ENCODE data around the gene CYTH4. TPM values are rescaled to one million over a fixed set of nuclear protein-coding genes. Genes with fewer than 3 reads are reported as not detected.
"Not testable (repeated sequence)": the region's sequence is repeated elsewhere in the genome, so short reads cannot be mapped to it uniquely, and the experiment has no call there.

CYTH4 gene
- total RNA-seq, 1 experiment from 2014 or later: not detected

DNA sequence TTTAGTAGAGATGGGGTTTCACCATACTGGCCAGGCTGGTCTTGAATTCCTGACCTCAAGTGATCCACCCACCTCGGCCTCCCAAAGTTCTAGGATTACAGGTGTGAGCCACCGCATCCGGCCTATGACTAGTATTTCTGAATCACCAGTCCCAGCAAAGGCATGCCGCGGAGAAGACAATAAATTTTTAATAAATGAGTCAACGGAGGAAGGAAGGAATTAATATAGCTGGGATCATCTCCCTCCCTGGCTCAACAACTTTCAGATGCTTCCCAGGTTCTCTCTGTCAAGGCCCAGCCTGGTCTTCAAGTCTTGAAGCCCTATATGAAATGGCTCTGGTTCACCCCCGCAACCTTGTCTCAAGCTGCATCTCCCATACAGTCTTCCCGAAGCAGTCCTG lies 45.7 kb downstream of the CYTH4 start:
- H3K27ac ChIP-seq: peak overlapping the region; percentile 99
- H4K20me1 ChIP-seq (ENCODE audit: insufficient read depth): no peaks in the 10 kb centered on the region
- peaks cover 94% of the 10 kb centered on the region for H3K4me1 ChIP-seq (replicated peaks; ENCODE audit: insufficient read depth)
- no TSS peak for BruUV-seq (replicated peaks)
- TF ChIP-seq, protein P1, sequence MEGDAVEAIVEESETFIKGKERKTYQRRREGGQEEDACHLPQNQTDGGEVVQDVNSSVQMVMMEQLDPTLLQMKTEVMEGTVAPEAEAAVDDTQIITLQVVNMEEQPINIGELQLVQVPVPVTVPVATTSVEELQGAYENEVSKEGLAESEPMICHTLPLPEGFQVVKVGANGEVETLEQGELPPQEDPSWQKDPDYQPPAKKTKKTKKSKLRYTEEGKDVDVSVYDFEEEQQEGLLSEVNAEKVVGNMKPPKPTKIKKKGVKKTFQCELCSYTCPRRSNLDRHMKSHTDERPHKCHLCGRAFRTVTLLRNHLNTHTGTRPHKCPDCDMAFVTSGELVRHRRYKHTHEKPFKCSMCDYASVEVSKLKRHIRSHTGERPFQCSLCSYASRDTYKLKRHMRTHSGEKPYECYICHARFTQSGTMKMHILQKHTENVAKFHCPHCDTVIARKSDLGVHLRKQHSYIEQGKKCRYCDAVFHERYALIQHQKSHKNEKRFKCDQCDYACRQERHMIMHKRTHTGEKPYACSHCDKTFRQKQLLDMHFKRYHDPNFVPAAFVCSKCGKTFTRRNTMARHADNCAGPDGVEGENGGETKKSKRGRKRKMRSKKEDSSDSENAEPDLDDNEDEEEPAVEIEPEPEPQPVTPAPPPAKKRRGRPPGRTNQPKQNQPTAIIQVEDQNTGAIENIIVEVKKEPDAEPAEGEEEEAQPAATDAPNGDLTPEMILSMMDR (conservative IDR thresholded peaks at IDR 0.05): no peak
- no peak for TF ChIP-seq EZH2 (IDR thresholded peaks at IDR 0.05; ENCODE audit: low read depth)
- intact Hi-C loops (cut with micrococcal nuclease; ENCODE audit: unreplicated experiment): loop anchor here (1.0 to 2.0 kb wide), 3 partner anchors 9 to 104 kb away; no protein-coding TSS in a partner anchor
- no peak overlapping the region for H2AFZ ChIP-seq
- ChIA-PET POLR2A (ENCODE audit: unreplicated experiment) (interaction anchor here (0.5 to 0.6 kb wide), 3 partner anchors 150 to 522 kb away, joined by 3 read pairs; no protein-coding TSS in a partner anchor), CTCF (interaction anchor here (0.6 to 0.9 kb wide), 5 partner anchors 9 to 129 kb away, joined by 3 to 12 read pairs (median 3); no protein-coding TSS in a partner anchor)
- peak overlapping the region; percentile 6; the same call in 1 of the 2 replicates for H3K4me3 ChIP-seq
- H3K27me3 ChIP-seq (ENCODE audit: insufficient read depth, low read depth): no peaks in the 10 kb centered on the region
- H3K9me2 ChIP-seq (ENCODE audit: insufficient read depth): no peaks in the 10 kb centered on the region
- H3F3A ChIP-seq (ENCODE audit: insufficient read depth, low read depth): peaks cover 74% of the 10 kb centered on the region
- no peaks in the 10 kb centered on the region for H3K79me2 ChIP-seq (ENCODE audit: low read depth)
- H3K4me2 ChIP-seq: peak overlapping the region; percentile 73
- no peaks in the 10 kb centered on the region for H3K9me3 ChIP-seq (ENCODE audit: insufficient read depth, low read depth)
- H3K36me3 ChIP-seq (ENCODE audit: low read depth): no peaks in the 10 kb centered on the region
- DNase-seq: peak; percentile 92 to 97

DNA sequence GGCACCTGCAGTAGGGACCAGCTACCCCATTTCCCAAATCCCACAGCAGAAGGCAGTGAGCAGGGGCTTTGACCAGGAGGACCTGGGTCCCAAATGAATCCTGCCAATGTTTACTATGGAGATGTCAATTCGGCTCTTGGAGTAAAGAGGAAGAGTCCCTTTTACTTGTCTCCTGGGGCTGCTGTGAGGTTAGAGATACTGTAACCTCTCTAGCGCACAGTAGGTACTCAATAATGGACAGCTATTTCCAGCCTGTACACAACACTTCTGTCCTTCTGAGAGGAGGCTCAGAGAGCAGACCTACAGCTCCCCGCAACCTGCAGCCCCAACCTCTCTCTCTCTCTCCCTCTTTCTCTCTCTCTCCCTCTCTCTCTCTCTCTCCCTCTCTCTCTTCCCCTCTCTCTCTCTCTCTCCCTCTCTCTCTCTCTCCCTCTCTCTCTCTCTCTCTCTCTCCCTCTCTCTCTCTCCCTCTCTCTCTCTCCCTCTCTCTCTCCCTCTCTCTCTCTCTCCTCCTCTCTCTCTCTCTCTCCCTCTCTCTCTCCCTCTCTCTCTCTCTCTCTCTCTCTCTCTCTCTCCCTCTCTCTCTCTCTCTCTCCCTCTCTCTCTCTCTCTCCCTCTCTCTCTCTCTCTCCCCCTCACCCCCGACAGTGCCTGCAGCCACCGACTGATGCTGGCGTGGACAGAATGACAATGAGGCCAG lies 46.4 kb downstream of the CYTH4 start:
- BruUV-seq (replicated peaks): TSS peak; percentile 97
- DNase-seq; H3K79me2 ChIP-seq (ENCODE audit: low read depth); H3K27me3 ChIP-seq (ENCODE audit: insufficient read depth, low read depth); H3K36me3 ChIP-seq (ENCODE audit: low read depth); H3K9me2 ChIP-seq (ENCODE audit: insufficient read depth); H3K9me3 ChIP-seq (ENCODE audit: insufficient read depth, low read depth); H4K20me1 ChIP-seq (ENCODE audit: insufficient read depth); H2AFZ ChIP-seq: not testable (repeated sequence)
- peaks cover 91% of the 10 kb centered on the region for H3K4me1 ChIP-seq (replicated peaks; ENCODE audit: insufficient read depth)
- H3K4me2 ChIP-seq: peak overlapping the region; percentile 73
- intact Hi-C loops (cut with micrococcal nuclease; ENCODE audit: unreplicated experiment): loop anchor here (1.0 to 2.0 kb wide), 3 partner anchors 9 to 104 kb away; no protein-coding TSS in a partner anchor
- TF ChIP-seq, protein P1 (conservative IDR thresholded peaks at IDR 0.05): peak; percentile 95
- ChIA-PET CTCF (interaction anchor here (0.6 to 0.7 kb wide), 4 partner anchors 9 to 89 kb away, joined by 3 to 12 read pairs (median 3); no protein-coding TSS in a partner anchor), POLR2A (ENCODE audit: unreplicated experiment) (interaction anchor here (0.5 to 0.6 kb wide), 2 partner anchors 151 to 478 kb away, joined by 3 read pairs; no protein-coding TSS in a partner anchor)
- H3K27ac ChIP-seq: peak overlapping the region; percentile 99
- H3F3A ChIP-seq (ENCODE audit: insufficient read depth, low read depth): peaks cover 68% of the 10 kb centered on the region
- peak overlapping the region; percentile 19; the same call in 1 of the 2 replicates for H3K4me3 ChIP-seq

DNA sequence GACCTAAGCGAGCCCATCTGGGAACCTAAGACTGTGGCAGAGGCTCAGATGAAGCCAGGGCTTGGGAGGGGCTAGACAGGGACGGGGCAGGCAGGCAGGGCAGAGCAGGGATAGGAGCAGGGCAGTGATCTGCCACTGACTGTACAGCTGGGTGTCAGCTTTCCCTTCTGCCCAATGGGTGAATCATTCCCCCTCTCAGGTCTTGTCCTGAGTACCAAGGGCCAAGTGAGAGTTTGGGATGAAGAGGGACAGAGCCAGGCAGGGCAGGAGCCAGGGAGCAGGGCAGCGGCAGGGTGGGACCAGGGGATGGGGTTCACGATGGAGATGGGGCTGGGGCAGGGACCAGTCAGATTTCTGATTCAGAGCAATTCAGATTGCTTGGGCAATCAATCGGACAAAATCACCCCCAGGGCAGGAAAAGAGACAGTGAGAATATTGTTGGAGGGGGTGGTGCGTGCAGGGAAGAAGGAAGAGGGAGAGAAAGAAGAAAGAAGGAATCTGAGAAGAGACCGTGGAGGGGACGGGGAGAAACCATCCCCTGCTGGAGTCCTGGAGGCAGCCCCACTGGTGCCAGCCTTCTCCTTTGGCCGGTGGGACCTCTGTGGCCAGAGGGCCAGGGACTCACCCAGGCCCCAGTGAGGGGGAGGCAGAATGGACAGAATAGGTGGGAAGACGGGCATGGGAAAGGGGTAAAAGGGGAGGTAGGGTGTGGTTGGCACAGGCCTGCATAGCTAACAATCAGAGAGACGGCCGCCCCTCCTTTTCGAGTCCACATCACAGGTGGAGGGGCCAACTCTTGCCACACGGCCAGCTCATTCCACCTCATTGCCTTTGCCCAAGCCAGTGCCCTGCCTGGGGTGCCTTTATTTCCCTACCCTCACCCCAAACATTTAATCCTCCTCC lies 47.2 kb downstream of the CYTH4 start:
- peak overlapping the region; percentile 99 for H3K27ac ChIP-seq
- TF ChIP-seq EZH2 (IDR thresholded peaks at IDR 0.05; ENCODE audit: low read depth): no peak
- TF ChIP-seq, protein P1 (conservative IDR thresholded peaks at IDR 0.05): no peak; the same call in 1 of the 2 replicates
- H4K20me1 ChIP-seq (ENCODE audit: insufficient read depth): no peaks in the 10 kb centered on the region
- DNase-seq: peak; percentile 48 to 84
- ChIA-PET CTCF (interaction anchor here (0.6 kb wide), 1 partner anchor 207 kb away, joined by 3 read pairs; no protein-coding TSS in a partner anchor), POLR2A (ENCODE audit: unreplicated experiment) (interaction anchor here (0.7 kb wide), 1 partner anchor 478 kb away, joined by 3 read pairs; the partner anchor contains the start of gene GCAT)
- H3K9me2 ChIP-seq (ENCODE audit: insufficient read depth): no peaks in the 10 kb centered on the region
- H3K36me3 ChIP-seq (ENCODE audit: low read depth): no peaks in the 10 kb centered on the region
- peaks cover 60% of the 10 kb centered on the region for H3F3A ChIP-seq (ENCODE audit: insufficient read depth, low read depth)
- H3K4me2 ChIP-seq: peak overlapping the region; percentile 73
- H3K9me3 ChIP-seq (ENCODE audit: insufficient read depth, low read depth): no peaks in the 10 kb centered on the region
- peaks cover 83% of the 10 kb centered on the region for H3K4me1 ChIP-seq (replicated peaks; ENCODE audit: insufficient read depth)
- H3K27me3 ChIP-seq (ENCODE audit: insufficient read depth, low read depth): no peaks in the 10 kb centered on the region
- intact Hi-C loops (cut with micrococcal nuclease; ENCODE audit: unreplicated experiment): loop anchor here (2.0 kb wide), 1 partner anchor 25 kb away; no protein-coding TSS in a partner anchor
- H3K79me2 ChIP-seq (ENCODE audit: low read depth): no peaks in the 10 kb centered on the region
- H3K4me3 ChIP-seq: peak overlapping the region; percentile 19; the same call in 1 of the 2 replicates
- no peak overlapping the region for H2AFZ ChIP-seq
- TSS peak; percentile 71 for BruUV-seq (replicated peaks)
